NB4 (cell line): ENCODE results near the gene SUFU.

Experiments used
- MAX ChIP-seq: IDR thresholded peaks from 2 replicates; pipeline ENCODE4 v1.6.1; 2011; ENCODE audit warnings: low read depth, low read length
- MYC ChIP-seq: IDR thresholded peaks from 2 replicates; pipeline ENCODE4 v1.6.1; 2011; ENCODE audit warnings: low read depth, low read length
- POLR2A ChIP-seq: IDR thresholded peaks from 2 replicates; pipeline ENCODE4 v1.6.1; 2011; ENCODE audit warnings: mild to moderate bottlenecking; ENCODE audit not compliant: insufficient read length; ENCODE audit errors: extremely low read depth
- TF ChIP-seq, protein P1 (sequence below): IDR thresholded peaks from one replicate; pipeline ENCODE4 v1.5.1; 2012; ENCODE audit warnings: low read depth, low read length

GRCh38 chr10:102624094-102624493 is 120.3 kb downstream of the SUFU start:
- TF ChIP-seq MAX (no peak), POLR2A (no peak), MYC (no peak)
- TF ChIP-seq, protein P1, sequence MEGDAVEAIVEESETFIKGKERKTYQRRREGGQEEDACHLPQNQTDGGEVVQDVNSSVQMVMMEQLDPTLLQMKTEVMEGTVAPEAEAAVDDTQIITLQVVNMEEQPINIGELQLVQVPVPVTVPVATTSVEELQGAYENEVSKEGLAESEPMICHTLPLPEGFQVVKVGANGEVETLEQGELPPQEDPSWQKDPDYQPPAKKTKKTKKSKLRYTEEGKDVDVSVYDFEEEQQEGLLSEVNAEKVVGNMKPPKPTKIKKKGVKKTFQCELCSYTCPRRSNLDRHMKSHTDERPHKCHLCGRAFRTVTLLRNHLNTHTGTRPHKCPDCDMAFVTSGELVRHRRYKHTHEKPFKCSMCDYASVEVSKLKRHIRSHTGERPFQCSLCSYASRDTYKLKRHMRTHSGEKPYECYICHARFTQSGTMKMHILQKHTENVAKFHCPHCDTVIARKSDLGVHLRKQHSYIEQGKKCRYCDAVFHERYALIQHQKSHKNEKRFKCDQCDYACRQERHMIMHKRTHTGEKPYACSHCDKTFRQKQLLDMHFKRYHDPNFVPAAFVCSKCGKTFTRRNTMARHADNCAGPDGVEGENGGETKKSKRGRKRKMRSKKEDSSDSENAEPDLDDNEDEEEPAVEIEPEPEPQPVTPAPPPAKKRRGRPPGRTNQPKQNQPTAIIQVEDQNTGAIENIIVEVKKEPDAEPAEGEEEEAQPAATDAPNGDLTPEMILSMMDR = no peak
